ENCODE results near the gene SLC25A31. TPM values are rescaled to one million over a fixed set of nuclear protein-coding genes. Genes with fewer than 3 reads are reported as not detected.

SLC25A31 gene
- polyA plus RNA-seq, 1 donor (not counting 4 experiments of a cell fraction or from before 2014, with no cell fraction given): not detected

GRCh38 chr4:127731406-127731805 is 1.2 kb downstream of the SLC25A31 start:
- H3K4me1 ChIP-seq (ENCODE audit: control insufficient read depth, extremely low read depth, insufficient read depth, low read length): peaks cover 5% of the 10 kb centered on the region
- FAIRE-seq (no peak), DNase-seq (ENCODE audit: low read depth, low spot score) (no peak)
- TF ChIP-seq EZH2 (IDR thresholded peaks at IDR 0.05; ENCODE audit: low read length): no peak
- no peak for TF ChIP-seq CTCF (optimal IDR thresholded peaks at IDR 0.05 in 1 of 3, IDR thresholded peaks at IDR 0.05 in 1 of 3, conservative IDR thresholded peaks at IDR 0.05 in 1 of 3; ENCODE audit: extremely low read depth in 1 of 3, insufficient read depth in 2 of 3, low read length in 3 of 3)
- H3K9me3 ChIP-seq (ENCODE audit: control insufficient read depth, low read depth, low read length): no peaks in the 10 kb centered on the region
- H3K4me2 ChIP-seq (ENCODE audit: control insufficient read depth, extremely low read depth, insufficient read depth, low read depth, low read length): no peak overlapping the region
- no peaks in the 10 kb centered on the region for H4K20me1 ChIP-seq (ENCODE audit: control insufficient read depth, extremely low read depth, insufficient read depth, low read length)
- H3K4me3 ChIP-seq (ENCODE audit: control insufficient read depth in 2 of 3, extremely low read depth in 1 of 3, insufficient read depth in 2 of 3, low read depth in 1 of 3, low read length in 3 of 3): no peak overlapping the region
- no peaks in the 10 kb centered on the region for H3K27me3 ChIP-seq (ENCODE audit: control insufficient read depth, extremely low read depth, insufficient read depth, low read length)
- H2AFZ ChIP-seq (ENCODE audit: control insufficient read depth, low read length): no peak overlapping the region
- H3K9me1 ChIP-seq (ENCODE audit: control insufficient read depth, extremely low read depth, insufficient read depth, low read length): no peaks in the 10 kb centered on the region
- dilution Hi-C loops (cut with MboI; ENCODE audit: extremely low pct_ligation_motif_present, low sequenced_read_pairs): no loop called here
- no peaks in the 10 kb centered on the region for H3K79me2 ChIP-seq (ENCODE audit: control insufficient read depth, insufficient read depth, low read length)
- no peaks in the 10 kb centered on the region for H3K36me3 ChIP-seq (ENCODE audit: control insufficient read depth in 2 of 2, extremely low read depth in 1 of 2, insufficient read depth in 2 of 2, low read length in 2 of 2)
- no peak overlapping the region for H3K9ac ChIP-seq (ENCODE audit: control insufficient read depth, extremely low read depth, insufficient read depth, low read length)
- no peak overlapping the region for H3K27ac ChIP-seq (ENCODE audit: control insufficient read depth, insufficient read depth, low read length)

DNA sequence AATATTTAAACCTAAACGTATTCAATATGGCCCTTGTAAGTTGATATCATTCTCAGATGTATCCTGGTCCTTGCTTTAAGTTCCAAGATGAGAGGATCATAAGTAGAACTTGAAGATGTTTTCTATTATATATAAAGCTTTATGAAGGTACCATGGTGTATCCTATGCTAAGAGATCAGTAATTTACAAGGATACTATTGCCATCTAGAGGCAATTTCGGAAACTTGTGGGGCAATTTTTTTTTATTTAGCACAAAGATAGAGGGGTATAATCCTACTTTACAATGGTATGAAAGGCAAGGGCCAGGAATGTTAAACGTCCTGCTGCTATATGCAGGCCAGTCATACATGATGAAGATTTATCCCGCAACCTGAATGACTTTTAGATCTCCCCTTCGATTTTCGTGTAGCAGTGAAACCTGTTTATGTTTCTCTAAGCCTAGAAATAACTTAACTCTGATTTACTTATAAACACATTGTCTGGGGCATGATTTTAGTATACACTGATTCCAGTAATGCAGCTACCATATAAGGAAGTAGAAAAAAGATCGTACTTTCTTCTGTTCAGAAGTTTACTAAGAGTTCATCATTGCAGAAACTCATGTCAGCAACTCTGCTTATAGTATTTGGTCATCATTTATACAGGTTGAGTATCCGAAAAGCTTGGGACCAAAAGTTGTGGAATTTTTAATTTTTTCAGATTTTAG is 2.6 kb downstream of the SLC25A31 start:
- Histone ChIP-seq H3K27ac (ENCODE audit: control insufficient read depth, insufficient read depth, low read length) (no peak overlapping the region), H3K9me3 (ENCODE audit: control insufficient read depth, low read depth, low read length) (no peaks in the 10 kb centered on the region), H3K4me3 (ENCODE audit: control insufficient read depth in 2 of 3, extremely low read depth in 1 of 3, insufficient read depth in 2 of 3, low read depth in 1 of 3, low read length in 3 of 3) (no peak overlapping the region), H3K27me3 (ENCODE audit: control insufficient read depth, extremely low read depth, insufficient read depth, low read length) (no peaks in the 10 kb centered on the region), H4K20me1 (ENCODE audit: control insufficient read depth, extremely low read depth, insufficient read depth, low read length) (no peaks in the 10 kb centered on the region), H3K4me2 (ENCODE audit: control insufficient read depth, extremely low read depth, insufficient read depth, low read depth, low read length) (no peak overlapping the region), H3K36me3 (ENCODE audit: control insufficient read depth in 2 of 2, extremely low read depth in 1 of 2, insufficient read depth in 2 of 2, low read length in 2 of 2) (no peaks in the 10 kb centered on the region), H3K9ac (ENCODE audit: control insufficient read depth, extremely low read depth, insufficient read depth, low read length) (no peak overlapping the region), H2AFZ (ENCODE audit: control insufficient read depth, low read length) (no peak overlapping the region), H3K4me1 (ENCODE audit: control insufficient read depth, extremely low read depth, insufficient read depth, low read length) (no peaks in the 10 kb centered on the region), H3K9me1 (ENCODE audit: control insufficient read depth, extremely low read depth, insufficient read depth, low read length) (no peaks in the 10 kb centered on the region), H3K79me2 (ENCODE audit: control insufficient read depth, insufficient read depth, low read length) (no peaks in the 10 kb centered on the region)
- no peak for TF ChIP-seq EZH2 (IDR thresholded peaks at IDR 0.05; ENCODE audit: low read length)
- peak in 2 of 3 experiments; percentile 23 to 53 for TF ChIP-seq CTCF (optimal IDR thresholded peaks at IDR 0.05 in 1 of 3, IDR thresholded peaks at IDR 0.05 in 1 of 3, conservative IDR thresholded peaks at IDR 0.05 in 1 of 3; ENCODE audit: extremely low read depth in 1 of 3, insufficient read depth in 2 of 3, low read length in 3 of 3)
- dilution Hi-C loops (cut with MboI; ENCODE audit: extremely low pct_ligation_motif_present, low sequenced_read_pairs): no loop called here
- DNase-seq (ENCODE audit: low read depth, low spot score) (no peak), FAIRE-seq (no peak)

Measured in keratinocyte (primary cell).